SIG-M5 treated with dmso at 0.1 percent for 504 hours (cell line): ENCODE results near the gene OR2K2.
"Not testable (repeated sequence)": the region's sequence is repeated elsewhere in the genome, so short reads cannot be mapped to it uniquely, and the experiment has no call there.

ENCODE experiments used
- DNase-seq: peaks from one replicate; lab custom pipeline; 2025; ENCODE audit not compliant: unreplicated experiment; lab: John Stamatoyannopoulos, UW

Gene OR2K2, protein sequence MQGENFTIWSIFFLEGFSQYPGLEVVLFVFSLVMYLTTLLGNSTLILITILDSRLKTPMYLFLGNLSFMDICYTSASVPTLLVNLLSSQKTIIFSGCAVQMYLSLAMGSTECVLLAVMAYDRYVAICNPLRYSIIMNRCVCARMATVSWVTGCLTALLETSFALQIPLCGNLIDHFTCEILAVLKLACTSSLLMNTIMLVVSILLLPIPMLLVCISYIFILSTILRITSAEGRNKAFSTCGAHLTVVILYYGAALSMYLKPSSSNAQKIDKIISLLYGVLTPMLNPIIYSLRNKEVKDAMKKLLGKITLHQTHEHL

DNA sequence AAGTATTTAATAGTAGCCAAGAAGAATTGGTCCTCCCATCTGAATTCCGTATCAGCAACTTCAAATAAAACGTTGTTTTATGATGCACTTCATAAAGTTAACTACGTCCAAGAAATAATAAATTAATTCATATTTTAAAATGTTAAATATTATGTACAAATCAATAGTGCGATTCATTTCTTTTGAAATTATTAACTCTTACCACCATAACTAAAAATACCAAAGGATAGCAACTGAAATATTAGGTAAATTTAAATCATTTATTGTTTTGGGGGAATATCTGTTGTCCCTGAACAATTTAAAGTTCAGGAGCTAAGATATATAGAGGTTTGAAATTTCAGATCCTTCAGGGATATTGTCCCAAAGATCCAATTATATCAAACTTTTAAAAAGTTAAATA is at the start of gene OR2K2:
TSS of gene OR2K2 (minus strand) at position 101 of the 400 bp plus-strand sequence. CDS start 1,791 bp downstream, outside the sequence.
- no peak for DNase-seq

GRCh38 chr9:111375817-111376564 is 46.0 kb upstream of the OR2K2 start:
- DNase-seq: no peak

DNA sequence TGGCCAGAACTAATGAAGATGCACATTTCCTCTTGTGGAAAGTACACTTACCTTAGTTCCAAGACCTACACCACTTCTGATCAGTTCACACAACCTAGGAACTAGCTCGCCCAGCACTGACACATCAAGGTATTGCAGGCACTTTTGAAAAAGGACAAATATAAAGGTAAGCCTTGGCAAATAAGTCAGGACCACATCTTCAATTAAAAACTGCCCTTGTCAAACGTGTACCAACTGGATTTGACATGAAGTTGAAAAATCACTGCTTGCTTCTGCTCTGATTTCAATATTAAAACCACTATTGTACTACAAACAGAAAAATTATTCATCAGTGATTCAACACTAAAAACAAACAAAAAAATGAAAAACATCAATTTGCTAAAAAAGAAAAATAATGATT is 45.0 kb upstream of the OR2K2 start:
- no peak for DNase-seq

DNA sequence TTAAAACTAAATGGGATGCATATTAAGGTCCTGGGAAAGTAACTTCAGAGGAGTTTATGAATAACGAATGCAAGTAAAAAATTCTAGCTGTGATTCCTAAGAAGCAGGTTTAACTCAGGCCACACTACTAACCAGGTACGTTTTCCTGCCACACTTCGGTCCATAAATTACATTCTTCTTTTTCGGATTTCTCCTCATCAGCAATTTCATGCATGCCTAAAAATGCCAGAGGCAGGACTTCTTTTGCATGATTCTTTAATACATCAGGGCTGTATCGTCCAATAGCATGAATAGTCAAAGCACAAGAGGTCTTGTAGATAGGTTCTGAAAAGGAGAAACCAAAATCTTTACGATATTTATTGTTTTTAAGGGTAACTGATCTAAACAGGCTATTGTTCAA is 42.3 kb upstream of the OR2K2 start:
- DNase-seq: no peak

DNA sequence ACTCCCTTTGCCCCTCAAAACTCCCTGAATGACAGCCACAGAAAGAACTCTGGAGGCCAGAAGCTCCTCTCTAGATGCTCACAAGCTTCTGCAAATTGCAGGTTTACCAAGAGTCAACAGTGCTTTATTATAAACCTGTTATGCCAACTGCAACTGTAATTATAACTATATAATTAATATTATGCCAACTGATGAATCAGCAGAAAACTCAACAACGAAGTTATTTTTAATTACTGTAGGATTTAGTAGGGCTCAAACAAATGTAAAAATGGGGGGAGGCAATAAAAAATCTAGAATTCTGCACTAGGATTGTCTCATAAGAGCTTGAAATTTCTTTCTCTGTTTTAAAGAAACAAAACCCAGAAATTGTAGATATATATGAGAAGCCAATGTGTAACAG is 37.0 kb upstream of the OR2K2 start:
- DNase-seq: no peak

- no peak for DNase-seq
Measured at GRCh38 chr9:111362526-111362925, 32.5 kb upstream of the OR2K2 start.

DNA sequence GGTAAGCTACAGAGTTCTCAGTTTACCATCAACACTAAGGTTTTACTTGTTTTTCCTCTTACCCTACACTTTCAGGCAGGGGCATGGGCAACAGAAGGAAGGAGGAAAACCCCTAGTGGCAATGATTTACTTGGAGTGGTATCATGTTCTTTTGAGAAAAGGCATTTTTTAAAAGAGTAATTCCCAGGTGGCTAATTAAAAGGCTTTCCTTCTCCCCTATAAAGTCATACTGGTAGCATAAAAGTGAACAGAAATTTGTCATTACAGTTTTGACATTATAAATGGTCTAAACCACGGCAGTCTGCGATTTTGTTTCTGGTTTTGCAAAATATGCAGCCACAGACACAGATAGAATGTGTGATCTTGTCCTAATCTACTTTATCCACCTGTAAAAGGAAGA is 30.9 kb upstream of the OR2K2 start:
- no peak for DNase-seq

DNA sequence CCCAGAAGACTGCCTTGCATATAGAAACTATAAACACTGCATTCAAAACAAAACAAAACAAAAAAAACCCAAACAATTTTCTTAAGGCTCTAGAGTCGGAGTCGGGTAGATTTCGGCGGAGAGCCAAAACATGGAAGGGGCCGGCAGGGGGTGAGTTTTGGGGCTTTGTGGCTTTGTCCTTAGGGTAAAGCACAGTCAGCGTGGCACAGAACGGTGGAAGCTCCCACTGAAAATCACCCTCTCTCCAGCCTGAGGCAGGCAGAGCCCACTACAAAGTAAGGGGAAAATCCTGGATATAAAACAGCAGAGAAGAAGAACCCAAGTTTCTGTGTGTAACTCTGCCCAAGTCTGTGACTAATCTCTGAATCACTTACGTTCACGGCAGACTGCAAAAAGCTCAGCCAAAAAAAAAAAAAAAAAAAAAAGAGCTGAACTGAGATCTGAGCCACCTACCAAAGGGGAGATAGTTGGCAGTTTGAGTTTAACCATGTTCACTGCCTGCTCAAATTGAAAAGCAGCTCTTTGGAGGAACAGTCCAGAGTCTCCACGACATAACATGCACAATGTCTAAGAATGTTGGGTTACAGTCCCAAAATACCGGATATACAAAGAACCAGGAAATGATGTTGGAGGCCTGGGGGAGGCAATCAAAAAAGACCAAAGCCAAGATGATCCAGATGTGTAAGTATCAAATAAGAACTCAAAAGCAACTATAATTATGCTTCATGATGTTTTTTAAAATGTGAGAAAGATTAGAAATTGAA is 26.6 kb upstream of the OR2K2 start:
- DNase-seq: no peak

DNA sequence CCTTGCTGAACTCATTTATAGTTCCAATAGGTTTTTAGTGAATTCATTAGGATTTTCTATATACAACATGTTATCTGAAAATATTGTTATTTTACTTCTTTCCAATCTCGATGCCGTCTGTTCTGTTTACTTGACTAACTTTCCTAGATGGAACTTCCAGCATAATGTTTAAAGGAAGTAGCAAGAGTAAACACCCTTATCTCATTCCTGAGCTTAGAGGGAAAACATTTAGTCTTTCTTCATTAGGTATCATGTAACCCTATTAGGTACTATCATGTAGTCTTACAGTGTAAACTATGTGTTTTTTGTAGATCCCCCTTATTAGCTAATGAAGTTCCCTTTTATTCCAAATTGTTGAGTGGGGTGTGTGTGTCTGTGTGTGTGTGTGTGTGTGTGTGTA is 22.5 kb upstream of the OR2K2 start:
- no peak for DNase-seq

DNA sequence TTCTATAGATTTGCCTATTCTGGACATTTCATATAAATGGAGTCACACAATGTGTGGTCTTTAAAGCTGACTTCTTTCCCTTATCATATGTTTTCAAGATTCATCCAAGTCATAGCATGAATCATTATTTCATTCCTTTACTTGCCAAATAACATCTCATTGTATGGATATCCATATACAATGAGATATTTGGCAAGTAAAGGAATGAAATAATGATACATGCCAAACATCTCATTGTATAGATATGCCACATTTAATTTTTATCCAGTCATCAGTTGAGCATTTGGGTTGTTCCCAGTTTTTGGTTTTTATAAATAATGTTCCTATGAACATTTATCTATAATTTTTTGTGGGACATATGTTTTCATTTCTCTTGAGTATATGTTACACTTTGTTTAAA is 20.5 kb upstream of the OR2K2 start:
- no peak for DNase-seq

DNA sequence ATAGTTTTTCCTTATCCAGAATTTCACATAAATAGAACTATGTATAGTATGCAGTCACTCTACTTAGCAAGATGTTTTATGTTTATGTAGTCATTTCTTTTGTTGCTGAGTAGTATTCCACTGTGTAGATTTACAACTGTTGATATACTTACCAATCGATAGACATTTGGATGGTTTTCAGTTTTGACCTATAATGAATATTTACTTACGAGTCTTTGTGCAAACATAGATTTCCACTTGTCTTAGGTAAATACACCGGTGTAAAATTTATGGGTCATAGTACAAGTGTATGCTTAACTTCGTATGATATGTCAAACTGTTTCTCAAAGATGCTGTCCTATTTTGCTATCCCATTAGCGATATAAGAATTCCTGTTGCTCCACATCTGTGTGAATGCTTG is 19.7 kb upstream of the OR2K2 start:
- no peak for DNase-seq

DNA sequence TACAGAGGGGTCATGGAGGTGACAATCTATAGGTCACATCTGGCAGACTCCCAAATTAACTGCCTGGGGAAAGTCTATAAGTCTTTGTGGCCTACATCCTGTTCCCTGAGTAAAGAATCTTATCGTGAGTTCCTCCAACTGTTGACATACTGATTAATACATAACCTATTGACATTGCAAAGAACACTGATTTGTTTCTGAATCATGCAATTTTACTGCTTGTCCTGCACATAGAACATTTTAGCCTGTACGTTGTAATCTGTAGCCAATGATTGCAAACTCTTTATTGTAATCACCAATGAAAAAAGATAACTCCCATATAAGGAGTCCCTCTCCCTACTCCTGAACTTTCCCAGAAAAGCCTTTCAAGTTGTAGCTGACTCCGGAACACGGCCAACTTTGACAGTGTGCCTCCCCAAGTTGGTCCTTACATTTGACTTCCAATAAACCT is 18.8 kb upstream of the OR2K2 start:
- DNase-seq: no peak

DNA sequence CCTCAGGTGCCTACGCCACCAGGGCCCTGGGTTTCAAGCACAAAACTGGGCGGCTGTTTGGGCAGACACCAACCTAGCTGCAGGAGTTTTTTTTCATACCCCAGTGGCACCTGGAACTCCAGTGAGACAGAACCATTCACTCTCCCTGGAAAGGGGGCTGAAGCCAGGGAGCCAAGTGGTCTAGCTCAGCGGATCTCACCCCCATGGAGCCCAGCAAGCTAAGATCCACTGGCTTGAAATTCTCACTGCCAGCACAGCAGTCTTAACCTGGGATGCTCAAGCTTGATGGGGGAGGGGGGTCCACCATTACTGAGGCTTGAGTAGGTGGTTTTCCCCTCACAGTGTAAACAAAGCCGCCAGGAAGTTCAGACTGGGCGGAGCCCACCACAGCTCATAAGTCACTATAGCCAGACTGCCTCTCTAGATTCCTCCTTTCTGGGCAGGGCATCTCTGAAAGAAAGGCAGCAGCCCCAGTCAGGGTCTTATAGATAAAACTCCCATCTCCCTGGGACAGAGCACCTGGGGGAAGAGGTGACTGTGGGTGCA is 4.4 kb upstream of the OR2K2 start:
- not testable (repeated sequence) for DNase-seq

- no peak for DNase-seq
Measured at GRCh38 chr9:111320631-111321030, 9.4 kb downstream of the OR2K2 start.

DNA sequence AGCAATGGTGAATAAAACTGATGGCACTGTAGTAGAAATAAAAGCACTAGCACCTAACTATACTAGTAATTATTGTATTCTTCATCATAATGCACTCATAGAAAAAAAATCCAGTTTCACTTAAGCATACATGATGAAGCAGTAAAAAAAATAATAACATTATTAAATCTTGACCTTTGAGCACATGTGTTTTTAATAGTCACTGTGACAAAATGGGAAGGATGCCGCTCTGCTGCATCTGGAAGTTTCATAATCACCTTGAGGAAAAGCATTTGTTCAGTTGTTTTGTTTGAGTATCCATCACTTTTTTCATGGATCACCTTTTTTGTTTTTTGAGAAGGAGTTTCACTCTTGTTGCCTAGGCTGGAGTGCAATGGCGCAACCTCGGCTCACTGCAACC is 13.2 kb downstream of the OR2K2 start:
- DNase-seq: no peak

GRCh38 chr9:111305914-111306313 is 24.1 kb downstream of the OR2K2 start:
- no peak for DNase-seq

GRCh38 chr9:111304000-111304399 is 26.0 kb downstream of the OR2K2 start:
- DNase-seq: not testable (repeated sequence)

GRCh38 chr9:111301195-111301594 is 28.8 kb downstream of the OR2K2 start:
- no peak for DNase-seq

- DNase-seq: no peak
Measured at GRCh38 chr9:111300140-111300735, 29.8 kb downstream of the OR2K2 start.

DNA sequence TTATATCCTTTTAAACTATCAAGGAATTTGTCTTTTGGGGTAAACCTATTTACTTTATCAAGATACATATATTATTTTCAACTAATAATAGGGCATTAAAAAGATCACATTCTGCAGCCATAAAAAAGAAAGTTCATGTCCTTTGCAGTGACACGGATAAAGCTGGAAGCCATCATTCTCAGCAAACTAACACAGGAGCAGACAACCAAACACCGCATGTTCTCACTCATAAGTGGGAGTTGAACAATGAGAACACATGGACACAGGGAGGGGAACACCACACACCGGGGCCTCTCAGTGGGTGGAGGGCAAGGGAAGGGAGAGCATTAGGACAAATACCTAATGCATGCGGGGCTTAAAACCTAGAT is 30.4 kb downstream of the OR2K2 start:
- not testable (repeated sequence) for DNase-seq
